HepG2 (cell line): ENCODE measurements around the gene CDC6. TPM values are rescaled to one million over a fixed set of nuclear protein-coding genes. Genes with fewer than 3 reads are reported as not detected.

Experiments used
- HBP1 ChIP-seq: IDR thresholded peaks from 2 replicates; pipeline ENCODE4 v1.6.1; 2016; ENCODE audit warnings: low read depth, control low read depth
- MTA1 ChIP-seq: sonication (generic); formaldehyde crosslinking; IDR thresholded peaks from 2 replicates; pipeline ENCODE4 v1.4.0; 2020; ENCODE audit warnings: missing genetic modification reagents, mild to moderate bottlenecking, borderline replicate concordance
- PAXIP1 ChIP-seq: sonication (generic); formaldehyde crosslinking; conservative IDR thresholded peaks from 2 replicates; pipeline ENCODE4 v1.4.0; 2020; ENCODE audit warnings: mild to moderate bottlenecking, missing genetic modification reagents, moderate library complexity
- PCBP2 ChIP-seq: fragments of 200-400 bp; formaldehyde crosslinking; optimal IDR thresholded peaks from 2 replicates; pipeline ENCODE3; 2018; ENCODE audit warnings: low read length, low read depth; ENCODE audit not compliant: poor library complexity, severe bottlenecking
- RFX1 ChIP-seq: fragments of 450-650 bp; IDR thresholded peaks from 2 replicates; pipeline ENCODE4 v1.6.1; 2017
- RORA ChIP-seq: sonication (generic); formaldehyde crosslinking; IDR thresholded peaks from 2 replicates; pipeline ENCODE4 v1.5.0; 2020; ENCODE audit warnings: mild to moderate bottlenecking, missing genetic modification reagents, moderate library complexity
- SMYD3 ChIP-seq: sonication (generic); formaldehyde crosslinking; IDR thresholded peaks from 2 replicates; pipeline ENCODE4 v1.8.1; 2023; ENCODE audit warnings: mild to moderate bottlenecking, missing genetic modification reagents
- SOX6 ChIP-seq, 2 experiments: fragments of 450-650 bp in 1 of 2; sonication (generic) in 1 of 2; formaldehyde crosslinking in 1 of 2; IDR thresholded peaks; 2 replicates each; pipeline versions ENCODE4 v1.4.0 to v1.6.1; 2017 to 2020; ENCODE audit warnings: antibody characterized with exemption in 1 of 2, mild to moderate bottlenecking in 1 of 2, missing genetic modification reagents in 1 of 2
- ZBTB2 ChIP-seq: sonication (generic); formaldehyde crosslinking; IDR thresholded peaks from 2 replicates; pipeline ENCODE4 v1.8.0; 2022; ENCODE audit warnings: low read depth, missing genetic modification reagents
- ZBTB42 ChIP-seq: sonication (generic); formaldehyde crosslinking; IDR thresholded peaks from 2 replicates; pipeline ENCODE4 v1.5.0; 2020; ENCODE audit warnings: mild to moderate bottlenecking, missing genetic modification reagents
- ZFP82 ChIP-seq: sonication (generic); formaldehyde crosslinking; IDR thresholded peaks from 2 replicates; pipeline ENCODE4 v1.5.1; 2020; ENCODE audit warnings: mild to moderate bottlenecking, missing genetic modification reagents, borderline replicate concordance
- ZFY ChIP-seq: sonication (generic); formaldehyde crosslinking; IDR thresholded peaks from 2 replicates; pipeline ENCODE4 v1.4.0; 2020; ENCODE audit warnings: missing genetic modification reagents
- ZNF256 ChIP-seq: sonication (generic); formaldehyde crosslinking; conservative IDR thresholded peaks from 2 replicates; pipeline ENCODE4 v1.4.0; 2020; ENCODE audit warnings: missing genetic modification reagents
- ZNF263 ChIP-seq: sonication (generic); formaldehyde crosslinking; IDR thresholded peaks from 2 replicates; pipeline ENCODE4 v1.4.0; 2020; ENCODE audit warnings: missing genetic modification reagents
- ZNF451 ChIP-seq: sonication (generic); formaldehyde crosslinking; IDR thresholded peaks from 2 replicates; pipeline ENCODE4 v1.5.0; 2020; ENCODE audit warnings: mild to moderate bottlenecking, missing genetic modification reagents
- ZNF512 ChIP-seq: sonication (generic); formaldehyde crosslinking; IDR thresholded peaks from 2 replicates; pipeline ENCODE4 v1.4.0; 2020; ENCODE audit warnings: mild to moderate bottlenecking, missing genetic modification reagents
- ZNF597 ChIP-seq: sonication (generic); formaldehyde crosslinking; IDR thresholded peaks from 2 replicates; pipeline ENCODE4 v1.5.0; 2020; ENCODE audit warnings: missing genetic modification reagents
- ZNF768 ChIP-seq: sonication (generic); formaldehyde crosslinking; IDR thresholded peaks from 2 replicates; pipeline ENCODE4 v1.4.0; 2020; ENCODE audit warnings: missing genetic modification reagents
- ZNF780A ChIP-seq: sonication (generic); formaldehyde crosslinking; IDR thresholded peaks from 2 replicates; pipeline ENCODE4 v1.8.0; 2022; ENCODE audit warnings: mild to moderate bottlenecking, missing genetic modification reagents, moderate library complexity
- ZNF883 ChIP-seq: sonication (generic); formaldehyde crosslinking; IDR thresholded peaks from 2 replicates; pipeline ENCODE4 v1.5.1; 2020; ENCODE audit warnings: mild to moderate bottlenecking, missing genetic modification reagents; ENCODE audit errors: not compliant biosample characterization
- polyA plus RNA-seq, 8 experiments: library from polyadenylated mRNA; depleted of rRNA in 3 of 8; stranded (reverse) in 7 of 8; unstranded in 1 of 8; fragments of >200 nt; fragmentation: Illumina TruSeq in 4 of 8; extraction: Trizol in 4 of 8; gene quantifications; 2 replicates each; pipeline versions ENCODE4 v1.2.1 to v1.2.3, GENCODE V29; 2011 to 2016; ENCODE audit warnings: low read depth in 4 of 8, missing spikeins in 1 of 8, mixed read lengths in 1 of 8; ENCODE audit not compliant: insufficient read depth in 1 of 8
- total RNA-seq, 5 experiments: library from RNA; depleted of rRNA; stranded (reverse); fragments of >200 nt; fragmentation: Illumina TruSeq; extraction: Trizol; gene quantifications; 2 replicates each; pipeline ENCODE4 v1.2.3, GENCODE V29; 2016; ENCODE audit warnings: low read depth in 1 of 5

The CDC6 gene
- total and polyA plus RNA-seq, 2 of the 13 experiments (the other 11 are each of a cell fraction or from before 2014, with no cell fraction given): 17.4 to 114 TPM

- TF ChIP-seq ZNF597 (CRISPR knock-in tag): no peak
- TF ChIP-seq RORA: no peak
- TF ChIP-seq ZBTB42 (CRISPR knock-in tag): no peak
- no peak for TF ChIP-seq SMYD3 (CRISPR knock-in tag)
- TF ChIP-seq ZNF263 (CRISPR knock-in tag): no peak
- no peak for TF ChIP-seq RFX1
- TF ChIP-seq ZNF512 (CRISPR knock-in tag): no peak
- no peak for TF ChIP-seq ZNF780A
- TF ChIP-seq PAXIP1 (CRISPR knock-in tag): peak; percentile 66
- TF ChIP-seq HBP1: no peak
- TF ChIP-seq ZNF883 (CRISPR knock-in tag): no peak
- TF ChIP-seq ZFP82: no peak
- TF ChIP-seq ZFY (CRISPR knock-in tag): peak; percentile 34; the same call in 1 of the 2 replicates
- TF ChIP-seq ZNF768: peak; percentile 23; the same call in 1 of the 2 replicates
- TF ChIP-seq MTA1 (CRISPR knock-in tag): peak; percentile 95; the same call in 1 of the 2 replicates
- TF ChIP-seq PCBP2: no peak
- no peak for TF ChIP-seq ZNF451 (CRISPR knock-in tag)
- no peak for TF ChIP-seq ZBTB2
- no peak for TF ChIP-seq ZNF256 (CRISPR knock-in tag)
- TF ChIP-seq SOX6 (IDR thresholded peaks at IDR 0.05): no peak
- TF ChIP-seq SOX6 (CRISPR knock-in tag; IDR thresholded peaks at IDR 0.05): peak; percentile 41; the same call in 1 of the 2 replicates
Measured at GRCh38 chr17:40331743-40332641, 44.3 kb downstream of the CDC6 start (continued).
